Mesendoderm (in vitro differentiated cells): Measurements from ENCODE around the gene CNTN4.

Experiments used
- DNase-seq: peaks from one replicate; pipeline ENCODE4 v3.0.0; 2013
- H2AK5ac ChIP-seq: 2 replicates; pipeline ENCODE4 v1.6.1; 2013; ENCODE audit warnings: low read length, inconsistent platforms
- H2BK120ac ChIP-seq: 2 replicates; pipeline ENCODE4 v1.6.1; 2013; ENCODE audit warnings: low read depth, mild to moderate bottlenecking, low read length, moderate library complexity, mixed read lengths
- H2BK15ac ChIP-seq: replicated peaks from 2 replicates; pipeline ENCODE4 v1.6.1; 2013; ENCODE audit warnings: low read depth, mild to moderate bottlenecking, moderate library complexity
- H2BK5ac ChIP-seq: 2 replicates; pipeline ENCODE4 v1.6.1; 2013; ENCODE audit warnings: low read length, inconsistent platforms
- H3K18ac ChIP-seq: 2 replicates; pipeline ENCODE4 v1.6.1; 2013; ENCODE audit warnings: mild to moderate bottlenecking, low read length, mixed read lengths
- H3K23ac ChIP-seq: one replicate; pipeline ENCODE4 v1.6.1; 2013; ENCODE audit warnings: low read length
- H3K27ac ChIP-seq: 2 replicates; pipeline ENCODE4 v1.5.1; 2013; ENCODE audit warnings: low read depth, mild to moderate bottlenecking, inconsistent platforms, low read length, moderate library complexity
- H3K27me3 ChIP-seq: 2 replicates; pipeline ENCODE4 v1.6.1; 2013; ENCODE audit warnings: low read length, control low read depth, mild to moderate bottlenecking, inconsistent platforms; ENCODE audit not compliant: insufficient read depth, poor library complexity
- H3K36me3 ChIP-seq: 2 replicates; pipeline ENCODE4 v1.6.1; 2013; ENCODE audit warnings: low read length, inconsistent platforms; ENCODE audit not compliant: control insufficient read depth, insufficient read depth
- H3K4ac ChIP-seq: one replicate; pipeline ENCODE4 v1.6.1; 2013; ENCODE audit warnings: low read depth, mild to moderate bottlenecking, low read length, moderate library complexity
- H3K4me1 ChIP-seq: 2 replicates; pipeline ENCODE4 v1.6.1; 2013; ENCODE audit warnings: low read depth, low read length, inconsistent platforms; ENCODE audit not compliant: control insufficient read depth
- H3K4me2 ChIP-seq: 2 replicates; pipeline ENCODE4 v1.6.1; 2013; ENCODE audit warnings: low read length
- H3K4me3 ChIP-seq: 2 replicates; pipeline ENCODE4 v1.5.1; 2013; ENCODE audit warnings: mild to moderate bottlenecking, low read length
- H3K56ac ChIP-seq: one replicate; pipeline ENCODE4 v1.6.1; 2013; ENCODE audit warnings: low read length
- H3K79me1 ChIP-seq: 2 replicates; pipeline ENCODE4 v1.6.1; 2013; ENCODE audit warnings: low read length, inconsistent platforms
- H3K79me2 ChIP-seq: 2 replicates; pipeline ENCODE4 v1.6.1; 2013; ENCODE audit warnings: mild to moderate bottlenecking, low read length; ENCODE audit not compliant: control insufficient read depth, insufficient read depth
- H3K9ac ChIP-seq: 2 replicates; pipeline ENCODE4 v1.6.1; 2013; ENCODE audit warnings: low read length, inconsistent platforms
- H4K5ac ChIP-seq: one replicate; pipeline ENCODE4 v1.6.1; 2013; ENCODE audit warnings: low read length
- H4K8ac ChIP-seq: one replicate; pipeline ENCODE4 v1.6.1; 2013; ENCODE audit warnings: low read depth, mild to moderate bottlenecking, control low read depth, low read length, moderate library complexity
- WGBS: extraction: QIAGEN DNeasy Blood & Tissue Kit; methylation state at CpG from one replicate; pipeline ENCODE4 v1.1.7; 2013; ENCODE audit warnings: low lambda C conversion rate, missing lambda C conversion rate; ENCODE audit not compliant: insufficient coverage; ENCODE audit errors: extremely low coverage; 5-methylcytosine and 5-hydroxymethylcytosine counted together

The CNTN4 gene

GRCh38 chr3:3065876-3066275 lies 967.2 kb downstream of the CNTN4 start:
- Histone ChIP-seq H3K4ac (no peak overlapping the region), H3K4me1 (peaks cover 3% of the 10 kb centered on the region), H3K18ac (no peak overlapping the region), H2AK5ac (no peak overlapping the region), H2BK120ac (no peak overlapping the region), H3K4me2 (no peak overlapping the region), H2BK15ac (no peak overlapping the region), H3K23ac (no peak overlapping the region), H4K8ac (no peak overlapping the region), H3K56ac (no peak overlapping the region), H2BK5ac (no peak overlapping the region), H3K79me1 (no peaks in the 10 kb centered on the region), H3K36me3 (no peaks in the 10 kb centered on the region), H4K5ac (no peak overlapping the region), H3K9ac (no peak overlapping the region), H3K27ac (no peak overlapping the region), H3K4me3 (no peak overlapping the region), H3K79me2 (no peaks in the 10 kb centered on the region), H3K27me3 (no peaks in the 10 kb centered on the region)
- WGBS, result no CpG with 5 or more reads among the region's 2 CpGs
- peak; percentile 29 for DNase-seq

DNA sequence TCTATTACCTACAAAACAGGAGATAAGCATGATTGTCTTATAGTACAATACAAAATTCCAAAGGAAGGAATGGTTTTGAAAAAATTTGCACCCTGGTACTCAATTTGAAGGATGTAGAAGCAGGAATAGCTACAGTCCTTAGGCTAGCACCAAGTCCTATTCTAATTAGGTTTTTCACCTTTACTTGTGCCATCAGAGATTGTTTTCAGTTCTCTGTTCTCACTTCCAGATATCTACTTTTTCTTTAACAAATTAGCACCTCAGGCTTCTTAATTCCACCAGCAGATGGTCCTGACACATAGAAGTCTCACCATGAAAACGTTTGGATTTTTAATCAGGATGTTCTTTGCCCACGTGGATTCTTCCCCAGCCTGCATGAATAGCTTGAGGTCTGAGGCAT lies 967.7 kb downstream of the CNTN4 start:
- no peak overlapping the region for H4K5ac ChIP-seq
- no peak overlapping the region for H3K18ac ChIP-seq
- no peak overlapping the region for H3K56ac ChIP-seq
- H3K23ac ChIP-seq, result no peak overlapping the region
- H2AK5ac ChIP-seq, result no peak overlapping the region
- no peak overlapping the region for H3K4me2 ChIP-seq
- no peaks in the 10 kb centered on the region for H3K4me1 ChIP-seq
- no peak overlapping the region for H3K4ac ChIP-seq
- no peak overlapping the region for H2BK120ac ChIP-seq
- no peak overlapping the region for H3K27ac ChIP-seq
- no peak overlapping the region for H4K8ac ChIP-seq
- H3K4me3 ChIP-seq, result no peak overlapping the region
- H3K79me2 ChIP-seq, result no peaks in the 10 kb centered on the region
- DNase-seq, result peak; percentile 20
- no peaks in the 10 kb centered on the region for H3K36me3 ChIP-seq
- no CpG with 5 or more reads among the region's 2 CpGs for WGBS
- H3K79me1 ChIP-seq, result no peaks in the 10 kb centered on the region
- no peak overlapping the region for H3K9ac ChIP-seq
- H2BK5ac ChIP-seq, result no peak overlapping the region
- no peak overlapping the region for H2BK15ac ChIP-seq
- H3K27me3 ChIP-seq, result no peaks in the 10 kb centered on the region

DNA sequence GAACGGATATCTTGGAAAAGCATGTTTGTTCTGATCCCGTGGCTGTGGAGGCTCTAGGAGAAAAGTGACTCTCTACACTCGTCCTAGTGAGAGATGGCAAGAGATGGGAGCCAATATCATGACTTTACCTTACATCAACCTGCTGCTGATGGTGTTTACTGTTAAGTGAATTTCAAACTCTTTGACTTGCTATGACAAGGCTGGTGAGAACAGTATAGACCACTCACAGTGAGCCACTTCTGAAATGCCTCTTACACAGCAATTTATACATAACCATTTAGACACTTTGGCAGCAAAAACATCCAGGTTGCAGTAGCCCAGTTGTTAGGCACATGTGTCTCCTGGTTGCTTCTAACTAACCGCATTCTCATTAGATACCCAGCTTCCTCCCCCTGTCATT lies 968.2 kb downstream of the CNTN4 start:
- H4K8ac ChIP-seq, result no peak overlapping the region
- H2BK5ac ChIP-seq, result no peak overlapping the region
- no peak overlapping the region for H3K23ac ChIP-seq
- H2AK5ac ChIP-seq, result no peak overlapping the region
- H3K4me1 ChIP-seq, result no peaks in the 10 kb centered on the region
- H2BK15ac ChIP-seq, result no peak overlapping the region
- H3K27ac ChIP-seq, result no peak overlapping the region
- H3K4ac ChIP-seq, result no peak overlapping the region
- DNase-seq, result no peak
- no peak overlapping the region for H4K5ac ChIP-seq
- no peak overlapping the region for H2BK120ac ChIP-seq
- no peak overlapping the region for H3K56ac ChIP-seq
- H3K36me3 ChIP-seq, result no peaks in the 10 kb centered on the region
- no peak overlapping the region for H3K4me3 ChIP-seq
- H3K79me2 ChIP-seq, result no peaks in the 10 kb centered on the region
- WGBS, result no CpG with 5 or more reads among the region's 4 CpGs
- H3K27me3 ChIP-seq, result no peaks in the 10 kb centered on the region
- no peak overlapping the region for H3K4me2 ChIP-seq
- no peak overlapping the region for H3K18ac ChIP-seq
- no peak overlapping the region for H3K9ac ChIP-seq
- no peaks in the 10 kb centered on the region for H3K79me1 ChIP-seq

DNA sequence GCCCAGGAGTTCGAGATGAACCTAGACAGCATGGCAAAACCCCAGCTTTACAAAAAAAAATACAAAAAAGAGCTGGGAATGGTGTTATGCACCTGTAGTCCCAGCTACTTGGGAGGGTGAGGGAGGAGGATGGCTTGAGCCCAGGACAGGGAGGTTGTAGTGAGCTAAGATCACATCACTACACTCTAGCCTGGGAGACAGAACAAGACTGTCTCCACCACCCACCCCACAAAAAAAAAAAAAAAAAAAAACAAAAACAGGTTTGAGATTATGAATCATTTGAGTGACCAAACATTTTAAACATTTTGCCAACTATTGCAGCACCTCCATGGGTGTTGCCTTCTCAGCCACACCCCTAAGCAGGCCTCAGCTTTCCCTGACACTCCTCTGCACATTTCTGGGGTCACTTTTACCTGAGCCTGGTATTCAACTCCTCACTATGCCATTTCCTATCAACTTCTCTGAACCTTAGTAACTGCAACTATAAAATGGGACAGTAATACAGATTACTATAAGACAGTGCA lies 969.8 kb downstream of the CNTN4 start:
- H3K4me3 ChIP-seq, result no peak overlapping the region
- H3K27me3 ChIP-seq, result no peaks in the 10 kb centered on the region
- H2BK15ac ChIP-seq, result no peak overlapping the region
- no peak overlapping the region for H3K4ac ChIP-seq
- H3K27ac ChIP-seq, result no peak overlapping the region
- H3K9ac ChIP-seq, result no peak overlapping the region
- H2BK5ac ChIP-seq, result no peak overlapping the region
- H3K4me1 ChIP-seq, result no peaks in the 10 kb centered on the region
- no peak overlapping the region for H3K18ac ChIP-seq
- H3K56ac ChIP-seq, result no peak overlapping the region
- no peak overlapping the region for H3K23ac ChIP-seq
- no peak overlapping the region for H4K8ac ChIP-seq
- WGBS, result no CpG with 5 or more reads among the region's 1 CpG
- H4K5ac ChIP-seq, result no peak overlapping the region
- no peaks in the 10 kb centered on the region for H3K79me1 ChIP-seq
- H3K79me2 ChIP-seq, result no peaks in the 10 kb centered on the region
- H2BK120ac ChIP-seq, result no peak overlapping the region
- H3K36me3 ChIP-seq, result no peaks in the 10 kb centered on the region
- no peak overlapping the region for H2AK5ac ChIP-seq
- H3K4me2 ChIP-seq, result no peak overlapping the region
- no peak for DNase-seq

GRCh38 chr3:3069723-3070122 lies 971.1 kb downstream of the CNTN4 start:
- Histone ChIP-seq H3K79me2 (no peaks in the 10 kb centered on the region), H3K23ac (no peak overlapping the region), H4K8ac (no peak overlapping the region), H3K4ac (no peak overlapping the region), H3K56ac (no peak overlapping the region), H3K79me1 (no peaks in the 10 kb centered on the region), H3K27ac (no peak overlapping the region), H3K4me1 (no peaks in the 10 kb centered on the region), H4K5ac (no peak overlapping the region), H2BK15ac (no peak overlapping the region), H2AK5ac (no peak overlapping the region), H3K36me3 (no peaks in the 10 kb centered on the region), H3K27me3 (no peaks in the 10 kb centered on the region), H3K18ac (no peak overlapping the region), H2BK120ac (no peak overlapping the region), H3K9ac (no peak overlapping the region), H2BK5ac (no peak overlapping the region), H3K4me2 (no peak overlapping the region), H3K4me3 (no peak overlapping the region)
- DNase-seq, result no peak
- WGBS, result no CpG with 5 or more reads among the region's 5 CpGs

GRCh38 chr3:3071136-3071535 lies 972.5 kb downstream of the CNTN4 start:
- Histone ChIP-seq H3K4me1 (no peaks in the 10 kb centered on the region), H3K27ac (no peak overlapping the region), H3K9ac (no peak overlapping the region), H3K18ac (no peak overlapping the region), H4K5ac (no peak overlapping the region), H3K36me3 (no peaks in the 10 kb centered on the region), H3K79me2 (no peaks in the 10 kb centered on the region), H2AK5ac (no peak overlapping the region), H3K56ac (no peak overlapping the region), H2BK5ac (no peak overlapping the region), H3K27me3 (no peaks in the 10 kb centered on the region), H2BK15ac (no peak overlapping the region), H3K4me3 (no peak overlapping the region), H3K4ac (no peak overlapping the region), H2BK120ac (no peak overlapping the region), H3K4me2 (no peak overlapping the region), H3K23ac (no peak overlapping the region), H4K8ac (no peak overlapping the region), H3K79me1 (no peaks in the 10 kb centered on the region)
- no CpG with 5 or more reads among the region's 5 CpGs for WGBS
- DNase-seq, result no peak
